IMR-90 (cell line): ENCODE measurements around the gene TP53TG3F. TPM values are rescaled to one million over a fixed set of nuclear protein-coding genes. Genes with fewer than 3 reads are reported as not detected.
"Not testable (repeated sequence)": the region's sequence is repeated elsewhere in the genome, so short reads cannot be mapped to it uniquely, and the experiment has no call there.

Experiments used
- ATAC-seq: fragments of 200-7000 bp; cut with Tn5 transposase; 2 replicates; pipeline ENCODE4 v1.9.1; 2020; ENCODE audit warnings: low read depth, mild to moderate bottlenecking, moderate library complexity
- BruUV-seq: library from RNA; stranded (reverse); fragments of 400-500 nt; replicated peaks from 2 replicates; lab custom pipeline; 2021; lab: Mats Ljungman, UMichigan
- CTCF ChIA-PET: fragments of 300-600 bp; formaldehyde crosslinking; extraction: SDS; loops from one replicate; lab custom pipeline; 2021; ENCODE audit warnings: antibody characterized with exemption; lab: Yijun Ruan, JAX
- POLR2A ChIA-PET: fragments of 300-600 bp; sonication (Branson Sonifier 250); formaldehyde crosslinking; loops from one replicate; lab custom pipeline; 2022; ENCODE audit warnings: antibody characterized with exemption; ENCODE audit not compliant: unreplicated experiment; lab: Charles Lee
- DNase-seq: peaks from one replicate; pipeline ENCODE4 v3.0.0; 2013
- H2AFZ ChIP-seq: replicated peaks from 2 replicates; pipeline ENCODE3; 2013; ENCODE audit warnings: low read length, mild to moderate bottlenecking; ENCODE audit not compliant: poor library complexity
- H2AK5ac ChIP-seq: 2 replicates; pipeline ENCODE4 v1.6.1; 2013; ENCODE audit warnings: low read depth, low read length, inconsistent platforms
- H2AK9ac ChIP-seq: replicated peaks from 2 replicates; pipeline ENCODE3; 2013; ENCODE audit warnings: mild to moderate bottlenecking, low read depth, low read length, moderate library complexity; ENCODE audit not compliant: poor library complexity
- H2BK120ac ChIP-seq: 2 replicates; pipeline ENCODE4 v1.6.1; 2013; ENCODE audit warnings: low read depth, low read length, inconsistent platforms
- H2BK15ac ChIP-seq: 3 replicates; pipeline ENCODE4 v1.6.1; 2013; ENCODE audit warnings: low read depth, low read length, inconsistent platforms
- H2BK20ac ChIP-seq: 2 replicates; pipeline ENCODE4 v1.6.1; 2013; ENCODE audit warnings: low read depth, mild to moderate bottlenecking, inconsistent platforms, low read length, moderate library complexity
- H2BK5ac ChIP-seq: 2 replicates; pipeline ENCODE4 v1.6.1; 2013; ENCODE audit warnings: mild to moderate bottlenecking, low read depth, low read length, inconsistent platforms; ENCODE audit not compliant: poor library complexity, severe bottlenecking
- H3K14ac ChIP-seq: replicated peaks from 2 replicates; pipeline ENCODE4 v1.6.1; 2013; ENCODE audit warnings: low read depth, low read length, inconsistent platforms
- H3K18ac ChIP-seq: 2 replicates; pipeline ENCODE4 v1.6.1; 2013; ENCODE audit warnings: low read depth, low read length, control low read depth
- H3K23ac ChIP-seq: 2 replicates; pipeline ENCODE4 v1.6.1; 2013; ENCODE audit warnings: low read depth, low read length, inconsistent platforms
- H3K27ac ChIP-seq: 2 replicates; pipeline ENCODE4 v1.5.1; 2013; ENCODE audit warnings: mild to moderate bottlenecking, control low read depth, low read length; ENCODE audit not compliant: insufficient read depth
- H3K27me3 ChIP-seq: 2 replicates; pipeline ENCODE4 v1.6.1; 2013; ENCODE audit warnings: low read length; ENCODE audit not compliant: control insufficient read depth, insufficient read depth
- H3K36me3 ChIP-seq: 2 replicates; pipeline ENCODE4 v1.6.1; 2013; ENCODE audit warnings: low read length, mixed read lengths; ENCODE audit not compliant: control insufficient read depth, insufficient read depth
- H3K4ac ChIP-seq: 2 replicates; pipeline ENCODE4 v1.6.1; 2013; ENCODE audit warnings: low read depth, low read length, inconsistent platforms
- H3K4me1 ChIP-seq: 2 replicates; pipeline ENCODE4 v1.6.1; 2013; ENCODE audit warnings: low read length, mixed read lengths; ENCODE audit not compliant: control insufficient read depth, insufficient read depth
- H3K4me2 ChIP-seq: 2 replicates; pipeline ENCODE4 v1.6.1; 2013; ENCODE audit warnings: low read depth, mild to moderate bottlenecking, control low read depth, low read length, moderate library complexity
- H3K4me3 ChIP-seq: 2 replicates; pipeline ENCODE4 v1.5.1; 2013; ENCODE audit warnings: low read depth, mild to moderate bottlenecking, control low read depth, low read length, moderate library complexity; ENCODE audit not compliant: insufficient read depth
- H3K56ac ChIP-seq: 2 replicates; pipeline ENCODE4 v1.6.1; 2013; ENCODE audit warnings: low read length, inconsistent platforms; ENCODE audit not compliant: insufficient read depth; ENCODE audit errors: extremely low read depth
- H3K79me1 ChIP-seq, 2 experiments: 2 replicates each; pipeline ENCODE4 v1.6.1; 2013; ENCODE audit warnings: low read length in 2 of 2, inconsistent platforms in 1 of 2, low read depth in 1 of 2
- H3K9ac ChIP-seq: 2 replicates; pipeline ENCODE4 v1.6.1; 2013; ENCODE audit warnings: low read depth, low read length, control low read depth
- H3K9me1 ChIP-seq: 2 replicates; pipeline ENCODE4 v1.6.1; 2013; ENCODE audit warnings: low read length, inconsistent platforms; ENCODE audit not compliant: insufficient read depth
- H3K9me3 ChIP-seq: 2 replicates; pipeline ENCODE4 v1.6.1; 2013; ENCODE audit warnings: low read length; ENCODE audit not compliant: control insufficient read depth, insufficient read depth
- H4K20me1 ChIP-seq: 2 replicates; pipeline ENCODE4 v1.6.1; 2013; ENCODE audit warnings: low read length, inconsistent platforms; ENCODE audit not compliant: insufficient read depth
- H4K5ac ChIP-seq: 2 replicates; pipeline ENCODE4 v1.6.1; 2013; ENCODE audit warnings: mild to moderate bottlenecking, low read depth, low read length, control low read depth
- H4K8ac ChIP-seq, 2 experiments: 2 replicates each; pipeline ENCODE4 v1.6.1; 2013; ENCODE audit warnings: low read depth in 2 of 2, low read length in 2 of 2, control low read depth in 1 of 2, inconsistent platforms in 1 of 2
- H4K91ac ChIP-seq: 2 replicates; pipeline ENCODE4 v1.6.1; 2013; ENCODE audit warnings: low read depth, low read length, inconsistent platforms; ENCODE audit not compliant: insufficient read depth
- WGBS, 2 experiments: methylation state at CpG; one replicate each; pipeline versions ENCODE4 v1.1.5 to v1.1.7; 2013; ENCODE audit warnings: missing lambda C conversion rate in 2 of 2; ENCODE audit not compliant: insufficient read length in 1 of 2; ENCODE audit errors: extremely low coverage in 2 of 2; 5-methylcytosine and 5-hydroxymethylcytosine counted together
- dilution Hi-C: fragments of 300-500 bp; cut with HindIII; formaldehyde crosslinking; loops from one replicate; pipeline ENCODE4 v1.14.3; 2018; ENCODE audit warnings: low sequenced_read_pairs; ENCODE audit not compliant: unreplicated experiment
- in situ Hi-C: fragments of 300-500 bp; cut with MboI; formaldehyde crosslinking; loops from 3 replicates; pipeline ENCODE4 v1.14.3; 2019; ENCODE audit warnings: low sequenced_read_pairs, inconsistent platforms, mixed read lengths
- intact Hi-C: fragments of 100-400 bp; cut with micrococcal nuclease; formaldehyde crosslinking; loops from 2 replicates; pipeline ENCODE4 v1.10.0; 2022
- polyA plus RNA-seq, 3 experiments: library from polyadenylated mRNA; depleted of rRNA; stranded (reverse); fragments of >200 nt; gene quantifications; 2 replicates each; pipeline ENCODE4 v1.2.3, GENCODE V29; 2012; ENCODE audit warnings: low replicate concordance in 1 of 3
- total RNA-seq: library from RNA; depleted of rRNA; stranded (reverse); fragments of >200 nt; gene quantifications from 2 replicates; pipeline ENCODE4 v1.2.3, GENCODE V29; 2012

Gene TP53TG3F
- total and polyA plus RNA-seq, 2 of the 4 experiments (the other 2 are of a cell fraction), result not detected

DNA sequence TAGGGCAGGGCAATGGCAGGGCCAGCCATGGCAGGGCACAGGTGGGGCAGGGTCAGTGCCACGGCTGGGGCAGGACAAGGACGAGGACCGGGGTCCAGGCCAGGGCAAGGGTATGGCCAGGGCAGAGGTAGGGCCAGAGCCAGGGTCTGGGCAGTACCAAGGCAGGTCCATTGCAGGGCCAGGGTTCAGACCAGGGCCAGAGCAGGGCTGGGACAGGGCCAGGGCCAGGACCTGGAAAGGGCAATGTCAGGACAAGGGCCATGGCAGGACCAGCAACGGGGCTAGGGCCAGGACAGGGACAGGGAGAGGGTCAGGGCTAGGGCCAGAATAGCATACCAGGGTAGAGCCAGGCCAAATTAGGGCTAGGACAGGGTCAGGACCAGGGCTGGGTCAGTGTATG lies 47.8 kb downstream of the TP53TG3F start:
- intact Hi-C loops, H2BK120ac ChIP-seq, H2BK15ac ChIP-seq, H2BK5ac ChIP-seq, H3K14ac ChIP-seq, in situ Hi-C loops, H4K5ac ChIP-seq, H4K91ac ChIP-seq, H2AK5ac ChIP-seq, BruUV-seq, H3K4ac ChIP-seq, H3K4me3 ChIP-seq, H2BK20ac ChIP-seq, H3K9me3 ChIP-seq, H2AFZ ChIP-seq, H3K18ac ChIP-seq, H3K27ac ChIP-seq, POLR2A ChIA-PET, CTCF ChIA-PET, H3K36me3 ChIP-seq, ATAC-seq, H3K56ac ChIP-seq, H3K4me2 ChIP-seq, DNase-seq, dilution Hi-C loops, H3K23ac ChIP-seq, H3K79me1 ChIP-seq, H2AK9ac ChIP-seq, H3K9ac ChIP-seq, H3K9me1 ChIP-seq, H3K4me1 ChIP-seq, H4K20me1 ChIP-seq, H4K8ac ChIP-seq, H3K27me3 ChIP-seq: not testable (repeated sequence)
- no CpG with 5 or more reads among the region's 4 CpGs for WGBS, 2 experiments

DNA sequence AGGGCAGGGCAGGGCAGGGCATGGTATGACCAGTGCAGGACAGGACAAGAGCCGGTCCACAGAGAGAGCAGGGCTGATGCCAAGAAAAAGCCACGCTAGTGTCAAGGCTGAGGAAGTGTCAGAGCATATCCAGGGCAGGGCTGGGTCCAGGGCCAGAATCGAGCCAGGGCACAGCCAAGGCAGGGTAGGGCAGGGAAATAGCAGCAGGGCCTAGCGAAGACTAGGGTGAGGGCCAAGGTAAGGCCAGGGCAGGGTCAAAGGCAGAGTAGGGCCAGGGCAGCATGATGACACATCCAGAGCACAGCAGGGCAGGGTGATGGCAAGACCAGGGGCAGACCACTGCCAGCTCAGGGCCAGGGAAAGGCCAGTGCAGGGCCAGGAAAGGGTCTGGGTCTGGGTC lies 49.7 kb downstream of the TP53TG3F start:
- no CpG with 5 or more reads among the region's 4 CpGs for WGBS, 2 experiments

More for the DNA sequence above, 49.7 kb downstream of the TP53TG3F start:
- H4K20me1 ChIP-seq, H2BK120ac ChIP-seq, H3K36me3 ChIP-seq, in situ Hi-C loops, BruUV-seq, H3K27me3 ChIP-seq, H3K79me1 ChIP-seq, intact Hi-C loops, H2BK20ac ChIP-seq, H3K4ac ChIP-seq, POLR2A ChIA-PET, H3K14ac ChIP-seq, H2AK9ac ChIP-seq, H3K4me3 ChIP-seq, H2BK15ac ChIP-seq, H3K4me1 ChIP-seq, DNase-seq, ATAC-seq, H2AFZ ChIP-seq, H3K56ac ChIP-seq, H3K18ac ChIP-seq, H2AK5ac ChIP-seq, H3K4me2 ChIP-seq, H3K23ac ChIP-seq, H2BK5ac ChIP-seq, H3K9me1 ChIP-seq, H4K8ac ChIP-seq, dilution Hi-C loops, H4K91ac ChIP-seq, H3K9ac ChIP-seq, H3K9me3 ChIP-seq, H3K27ac ChIP-seq, H4K5ac ChIP-seq, CTCF ChIA-PET: not testable (repeated sequence)
